Fibroblast of villous mesenchyme (primary cell): ENCODE measurements around the gene BCO2. TPM values are rescaled to one million over a fixed set of nuclear protein-coding genes. Genes with fewer than 3 reads are reported as not detected.
A peak's percentile ranks its signal among the peaks of the same experiment; 100 is the strongest.

ENCODE experiments used
- DNase-seq: peaks from one replicate; pipeline ENCODE4 v3.0.0-alpha.2; 2010; ENCODE audit warnings: low read depth
- H3K4me3 ChIP-seq: 2 replicates; pipeline ENCODE4 v1.5.1; 2011; ENCODE audit warnings: low read depth, mild to moderate bottlenecking, low read length
- total RNA-seq: library from RNA; depleted of rRNA; stranded (reverse); fragments of >200 nt; gene quantifications from 2 replicates; pipeline ENCODE4 v1.2.3, GENCODE V29; 2012
- TF ChIP-seq, protein P1 (sequence below): IDR thresholded peaks from 2 replicates; pipeline ENCODE4 v1.5.1; 2012; ENCODE audit warnings: low read depth, mild to moderate bottlenecking, low read length; ENCODE audit not compliant: insufficient read depth

Gene BCO2
- total RNA-seq, 1 donor: 3.0 TPM

- no peak overlapping the region for H3K4me3 ChIP-seq
- TF ChIP-seq, protein P1, sequence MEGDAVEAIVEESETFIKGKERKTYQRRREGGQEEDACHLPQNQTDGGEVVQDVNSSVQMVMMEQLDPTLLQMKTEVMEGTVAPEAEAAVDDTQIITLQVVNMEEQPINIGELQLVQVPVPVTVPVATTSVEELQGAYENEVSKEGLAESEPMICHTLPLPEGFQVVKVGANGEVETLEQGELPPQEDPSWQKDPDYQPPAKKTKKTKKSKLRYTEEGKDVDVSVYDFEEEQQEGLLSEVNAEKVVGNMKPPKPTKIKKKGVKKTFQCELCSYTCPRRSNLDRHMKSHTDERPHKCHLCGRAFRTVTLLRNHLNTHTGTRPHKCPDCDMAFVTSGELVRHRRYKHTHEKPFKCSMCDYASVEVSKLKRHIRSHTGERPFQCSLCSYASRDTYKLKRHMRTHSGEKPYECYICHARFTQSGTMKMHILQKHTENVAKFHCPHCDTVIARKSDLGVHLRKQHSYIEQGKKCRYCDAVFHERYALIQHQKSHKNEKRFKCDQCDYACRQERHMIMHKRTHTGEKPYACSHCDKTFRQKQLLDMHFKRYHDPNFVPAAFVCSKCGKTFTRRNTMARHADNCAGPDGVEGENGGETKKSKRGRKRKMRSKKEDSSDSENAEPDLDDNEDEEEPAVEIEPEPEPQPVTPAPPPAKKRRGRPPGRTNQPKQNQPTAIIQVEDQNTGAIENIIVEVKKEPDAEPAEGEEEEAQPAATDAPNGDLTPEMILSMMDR: no peak
- DNase-seq: no peak
These were observed 40.3 kb downstream of the BCO2 start for GRCh38 chr11:112215621-112216020.

- TF ChIP-seq, protein P1: no peak
- peak; percentile 89 for DNase-seq
- H3K4me3 ChIP-seq: no peak overlapping the region
These were observed 41.3 kb downstream of the BCO2 start for GRCh38 chr11:112216561-112217105.

GRCh38 chr11:112219476-112220232 is 44.3 kb downstream of the BCO2 start:
- TF ChIP-seq, protein P1: peak; percentile 71

GRCh38 chr11:112221274-112221835 is 46.0 kb downstream of the BCO2 start:
- H3K4me3 ChIP-seq: no peak overlapping the region
- DNase-seq: no peak
- TF ChIP-seq, protein P1: no peak

More at GRCh38 chr11:112219476-112220232, 44.3 kb downstream of the BCO2 start:
- no peak overlapping the region for H3K4me3 ChIP-seq
- peak; percentile 86 for DNase-seq

DNA sequence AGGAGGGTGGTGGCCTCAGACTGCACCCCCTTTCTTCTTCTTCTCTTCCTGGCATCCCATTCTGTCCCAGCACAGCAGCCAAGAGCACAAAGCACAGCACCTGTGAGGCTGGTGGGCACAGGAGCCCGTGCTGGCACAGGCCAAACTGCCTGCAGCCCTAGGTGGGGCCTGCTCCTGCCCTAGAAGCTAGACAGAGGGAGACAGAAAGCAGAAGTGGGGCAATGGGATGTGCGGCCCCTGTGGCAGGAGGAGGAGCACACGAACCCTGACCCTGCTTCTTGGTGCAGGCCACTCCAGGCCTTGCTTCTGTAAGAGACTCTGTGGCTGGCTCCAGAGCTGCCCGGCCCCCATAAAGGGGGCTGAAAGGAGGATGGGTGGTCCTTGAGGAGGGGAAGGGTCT is 47.0 kb downstream of the BCO2 start:
- no peak for DNase-seq
- TF ChIP-seq, protein P1: no peak
- no peak overlapping the region for H3K4me3 ChIP-seq

GRCh38 chr11:112223121-112223520 is 47.8 kb downstream of the BCO2 start:
- TF ChIP-seq, protein P1: no peak
- DNase-seq: no peak
- no peak overlapping the region for H3K4me3 ChIP-seq
